HG03571 (cell line): ENCODE measurements around the gene RNLS.
A peak's percentile ranks its signal among the peaks of the same experiment; 100 is the strongest.
"Not testable (repeated sequence)": the region's sequence is repeated elsewhere in the genome, so short reads cannot be mapped to it uniquely, and the experiment has no call there.

Source experiments
- ATAC-seq: cut with Tn5 transposase; IDR thresholded peaks from one replicate; pipeline ENCODE4 v1.9.1; 2021; ENCODE audit not compliant: unreplicated experiment

RNLS gene

GRCh38 chr10:88392222-88392621 lies 190.9 kb downstream of the RNLS start:
- peak; percentile 94 for ATAC-seq

DNA sequence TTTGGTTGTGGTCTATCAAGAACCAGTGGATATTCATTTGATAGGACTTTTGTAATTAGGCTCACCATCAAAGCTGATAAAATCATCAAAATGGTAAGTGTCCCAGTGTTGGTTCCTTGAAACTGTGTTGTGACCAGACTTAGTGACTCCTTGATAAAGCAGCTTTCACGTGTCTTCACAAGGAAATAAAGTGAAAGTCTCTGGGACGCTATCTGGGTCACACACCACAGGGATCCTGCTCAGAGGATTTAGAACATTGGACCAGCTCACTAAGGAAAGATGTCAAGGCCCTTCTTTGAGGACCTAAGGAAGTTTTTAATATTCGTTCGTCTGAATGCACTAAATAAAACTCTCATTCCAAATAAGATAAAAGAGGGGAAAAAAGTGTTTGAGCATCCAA lies 193.1 kb downstream of the RNLS start:
- ATAC-seq: no peak

DNA sequence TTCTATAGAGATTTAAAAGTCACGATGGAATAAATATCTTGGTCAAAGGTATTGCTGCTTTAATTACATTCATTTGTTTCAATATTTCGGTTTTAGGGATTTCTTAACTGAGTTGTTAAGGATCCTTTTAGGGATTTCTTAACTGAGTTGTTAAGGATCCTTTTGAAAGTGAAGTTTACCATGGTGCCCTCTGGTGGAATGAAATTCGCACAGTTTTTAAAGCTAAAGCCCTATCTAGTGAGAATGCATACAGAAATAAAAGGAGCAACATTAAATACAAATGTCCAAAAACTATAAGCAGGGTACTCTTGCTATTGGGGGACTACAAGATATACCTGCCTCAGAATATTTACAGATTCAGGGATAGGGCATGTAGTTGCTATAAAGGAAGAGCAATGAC lies 193.7 kb downstream of the RNLS start:
- no peak for ATAC-seq

DNA sequence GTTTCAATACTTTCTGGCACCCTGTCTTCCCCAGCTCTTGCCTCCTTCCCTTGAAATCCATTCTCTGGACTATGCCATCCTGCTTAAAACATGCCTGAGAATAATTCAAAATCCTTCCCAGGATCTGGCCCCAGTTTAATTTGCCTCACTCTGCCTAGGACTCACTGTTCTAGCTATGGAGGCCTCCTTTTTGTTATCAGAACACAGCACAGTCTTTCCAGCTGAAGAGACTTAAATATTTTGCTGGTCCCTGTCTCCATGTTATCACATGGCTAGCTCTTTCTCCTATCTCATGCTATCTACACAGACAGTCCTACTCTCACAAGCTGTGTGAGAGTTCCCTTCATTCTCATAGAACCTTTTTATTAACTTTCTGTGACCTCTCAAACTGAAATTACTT lies 194.8 kb downstream of the RNLS start:
- no peak for ATAC-seq

GRCh38 chr10:88386821-88387773 lies 196.0 kb downstream of the RNLS start:
- peak; percentile 33 for ATAC-seq

- ATAC-seq: peak; percentile 43
Observed at GRCh38 chr10:88386204-88386788, 196.8 kb downstream of the RNLS start.

DNA sequence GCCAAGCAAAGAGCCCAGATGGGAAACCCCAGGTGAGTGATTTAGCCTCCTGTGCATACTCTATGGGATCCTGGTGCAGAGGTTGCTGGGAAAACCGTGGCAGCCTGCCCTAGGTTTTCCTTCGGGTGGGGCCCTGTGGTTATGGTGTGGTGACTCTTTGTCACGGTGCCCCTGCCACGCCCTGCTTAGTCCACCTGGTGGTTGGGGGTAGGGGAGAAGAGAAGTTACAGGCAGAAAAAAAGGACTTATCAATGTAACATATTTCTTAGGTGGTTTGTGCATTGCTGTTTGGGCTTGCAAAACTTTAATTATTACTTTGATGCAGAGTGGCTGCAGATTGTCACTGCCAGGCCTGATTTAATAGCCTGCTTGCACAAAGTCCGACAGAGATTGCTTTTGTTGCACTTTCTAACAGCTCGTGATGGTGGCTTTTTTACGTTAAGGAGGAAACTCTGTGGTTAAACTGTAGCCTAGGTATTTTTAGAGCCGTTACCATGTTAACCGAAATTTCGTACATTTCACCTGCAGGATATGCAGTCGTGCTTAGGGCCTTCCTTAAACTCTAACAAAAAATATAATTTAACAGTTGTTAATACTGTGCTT lies 197.4 kb downstream of the RNLS start:
- ATAC-seq: peak; percentile 68

DNA sequence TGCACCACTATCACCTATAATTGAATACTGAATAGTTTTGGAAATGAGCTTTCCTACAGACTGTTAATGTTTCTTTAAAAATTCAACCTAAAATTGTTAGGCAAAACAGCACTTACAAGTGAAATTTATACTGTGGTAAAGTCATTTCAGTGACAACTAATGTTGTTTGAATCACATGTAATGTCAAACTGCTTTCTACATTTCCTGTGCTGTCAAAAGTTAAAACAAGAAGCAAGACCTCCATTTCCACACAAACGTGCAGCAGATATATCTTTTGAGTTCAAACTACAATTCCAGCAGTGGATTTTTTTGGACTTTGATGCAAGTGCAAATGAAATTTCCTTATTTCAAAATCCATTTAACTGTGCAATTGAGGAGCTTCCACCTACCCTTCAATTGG lies 199.8 kb downstream of the RNLS start:
- ATAC-seq: no peak

- no peak for ATAC-seq
Observed at GRCh38 chr10:88382699-88383098, 200.4 kb downstream of the RNLS start.

DNA sequence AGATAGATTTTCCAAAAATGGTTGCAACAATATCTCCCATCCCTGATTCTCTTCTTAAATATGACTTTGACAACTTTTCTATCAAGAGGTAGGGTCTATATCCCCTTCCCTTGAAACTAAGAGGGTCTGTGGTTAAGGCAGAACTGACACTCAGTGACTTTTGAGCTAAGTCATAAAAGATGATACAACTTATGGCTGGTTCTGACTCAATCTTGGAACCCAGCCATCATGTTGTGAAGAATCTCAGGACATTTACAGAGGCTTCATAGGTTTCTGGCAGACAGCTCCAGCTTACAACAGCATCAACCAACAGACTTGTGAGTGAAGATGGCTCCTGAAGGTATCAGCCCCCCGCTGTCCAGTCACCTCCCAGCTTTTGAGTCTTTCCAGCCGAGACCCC lies 203.5 kb downstream of the RNLS start:
- no peak for ATAC-seq

DNA sequence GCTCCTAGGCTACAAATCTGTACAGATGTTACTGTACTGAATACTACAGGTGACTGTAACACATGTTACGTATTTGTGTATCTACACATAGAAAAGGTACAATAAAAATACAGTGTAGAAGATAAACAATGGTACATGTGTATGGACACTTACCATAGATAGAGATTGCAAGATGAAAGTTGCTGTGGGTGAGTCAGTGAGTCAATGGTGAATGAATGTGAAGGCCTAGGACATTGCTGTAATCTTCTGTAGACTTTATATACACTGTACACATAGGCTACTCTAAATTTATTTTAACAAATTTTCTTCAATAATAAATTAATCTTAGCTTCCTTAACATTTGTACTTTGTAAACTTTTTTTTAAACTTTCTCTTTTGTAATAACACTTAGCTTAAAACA lies 205.6 kb downstream of the RNLS start:
- ATAC-seq: no peak

DNA sequence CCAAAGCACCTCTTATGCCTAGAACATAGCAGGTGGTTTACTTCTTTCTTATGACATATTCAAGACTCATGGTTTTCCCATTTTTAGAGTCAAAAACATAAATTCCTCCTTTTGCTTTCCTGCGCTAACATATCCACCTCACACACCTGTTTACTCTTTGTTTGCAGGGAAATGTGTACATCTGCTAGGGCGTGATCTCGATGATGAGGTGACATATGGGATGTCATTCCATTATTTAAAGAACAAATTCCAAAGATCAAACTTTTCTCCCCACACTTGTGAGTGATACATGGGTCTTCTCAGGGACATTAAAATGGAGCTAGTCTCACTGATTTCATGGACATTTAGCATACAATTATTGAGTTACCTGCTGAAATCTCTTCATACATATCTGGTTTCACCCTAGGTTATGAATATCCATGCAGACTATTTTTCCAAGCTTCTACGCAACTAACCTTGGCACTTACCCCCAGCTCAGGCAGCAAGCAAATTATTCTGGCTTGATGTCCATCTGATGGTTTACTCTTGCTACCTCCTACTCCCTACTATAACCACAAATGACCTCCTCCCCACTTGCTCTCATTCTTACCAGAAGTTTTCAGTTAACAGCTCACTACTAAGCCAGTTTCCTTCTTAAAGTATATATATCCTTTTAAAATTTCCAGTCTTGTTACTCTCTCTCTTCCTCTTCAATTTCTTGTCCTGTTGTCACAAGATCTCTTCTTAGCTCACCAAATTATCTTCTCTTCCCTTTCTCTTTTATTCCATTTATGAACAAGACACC lies 208.5 kb downstream of the RNLS start:
- ATAC-seq: no peak

GRCh38 chr10:88372881-88373592 lies 210.1 kb downstream of the RNLS start:
- ATAC-seq: no peak

- ATAC-seq: no peak
Observed at GRCh38 chr10:88372051-88372715, 210.9 kb downstream of the RNLS start.

DNA sequence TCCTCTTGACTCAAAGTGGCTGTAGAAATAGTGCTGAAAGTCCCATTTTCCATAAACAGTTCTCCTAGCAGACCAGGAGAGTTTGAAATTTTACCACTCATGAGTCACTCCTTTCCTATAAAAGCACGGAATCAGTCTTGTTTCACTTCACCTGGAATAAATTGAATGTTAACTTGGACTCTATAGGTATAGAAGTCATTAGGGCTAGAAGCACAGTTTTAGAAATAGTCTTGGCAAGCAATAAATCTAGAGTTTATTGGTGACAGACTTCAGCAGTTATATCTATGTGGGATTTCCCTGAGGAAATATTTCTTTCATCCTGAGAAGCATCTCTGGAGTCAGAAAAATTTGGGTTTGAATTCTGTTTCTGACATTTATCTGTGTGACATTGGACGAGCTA lies 212.4 kb downstream of the RNLS start:
- ATAC-seq: no peak

- no peak for ATAC-seq
Observed at GRCh38 chr10:88366772-88367171, 216.3 kb downstream of the RNLS start.

GRCh38 chr10:88361995-88362807 lies 220.9 kb downstream of the RNLS start:
- no peak for ATAC-seq

DNA sequence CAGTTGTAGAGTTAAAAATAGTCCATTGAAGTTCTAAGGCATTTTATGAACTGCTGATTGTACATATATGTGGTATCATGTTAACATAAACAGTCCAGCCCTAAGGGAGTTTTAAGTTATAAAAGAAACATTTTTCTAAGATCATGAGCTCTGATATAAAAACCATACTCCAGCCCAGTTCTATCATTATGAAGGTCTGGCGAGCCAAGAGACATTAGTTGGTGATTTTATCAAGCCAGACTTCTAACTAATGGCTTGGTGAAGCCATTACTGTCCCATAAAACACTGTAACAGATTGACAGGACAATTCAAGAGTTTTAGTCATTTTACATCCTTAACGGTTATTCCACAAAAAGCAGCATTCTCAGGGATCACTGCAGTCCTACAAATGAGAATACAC lies 221.6 kb downstream of the RNLS start:
- ATAC-seq: no peak

DNA sequence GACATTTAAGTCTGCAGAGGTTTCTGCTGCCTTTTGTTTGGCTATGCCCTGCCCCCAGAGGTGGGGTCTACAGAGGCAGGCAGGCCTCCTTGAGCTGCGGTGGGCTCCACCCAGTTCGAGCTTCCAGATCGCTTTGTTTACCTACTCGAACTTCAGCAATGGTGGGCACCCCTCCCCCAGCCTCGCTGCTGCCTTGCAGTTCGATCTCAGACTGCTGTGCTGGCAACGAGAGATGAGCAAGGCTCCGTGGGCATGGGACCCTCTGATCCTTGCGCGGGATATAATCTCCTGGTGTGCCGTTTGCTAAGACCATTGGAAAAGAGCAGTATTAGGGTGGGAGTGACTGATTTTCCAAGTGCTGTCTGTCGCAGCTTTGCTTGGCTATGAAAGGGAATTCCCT lies 227.4 kb downstream of the RNLS start:
- ATAC-seq: not testable (repeated sequence)
